CD4-positive, alpha-beta T cell treated with Interleukin-12 subunit alpha and Interleukin-12 subunit beta, for 1 hour (primary cell): ENCODE measurements around the gene XYLT1.

Experiments
- DNase-seq: peaks from one replicate; pipeline ENCODE4 v3.0.0-alpha.2; 2020

XYLT1 gene

GRCh38 chr16:17392857-17393692 lies 77.7 kb downstream of the XYLT1 start:
- DNase-seq = no peak

DNA sequence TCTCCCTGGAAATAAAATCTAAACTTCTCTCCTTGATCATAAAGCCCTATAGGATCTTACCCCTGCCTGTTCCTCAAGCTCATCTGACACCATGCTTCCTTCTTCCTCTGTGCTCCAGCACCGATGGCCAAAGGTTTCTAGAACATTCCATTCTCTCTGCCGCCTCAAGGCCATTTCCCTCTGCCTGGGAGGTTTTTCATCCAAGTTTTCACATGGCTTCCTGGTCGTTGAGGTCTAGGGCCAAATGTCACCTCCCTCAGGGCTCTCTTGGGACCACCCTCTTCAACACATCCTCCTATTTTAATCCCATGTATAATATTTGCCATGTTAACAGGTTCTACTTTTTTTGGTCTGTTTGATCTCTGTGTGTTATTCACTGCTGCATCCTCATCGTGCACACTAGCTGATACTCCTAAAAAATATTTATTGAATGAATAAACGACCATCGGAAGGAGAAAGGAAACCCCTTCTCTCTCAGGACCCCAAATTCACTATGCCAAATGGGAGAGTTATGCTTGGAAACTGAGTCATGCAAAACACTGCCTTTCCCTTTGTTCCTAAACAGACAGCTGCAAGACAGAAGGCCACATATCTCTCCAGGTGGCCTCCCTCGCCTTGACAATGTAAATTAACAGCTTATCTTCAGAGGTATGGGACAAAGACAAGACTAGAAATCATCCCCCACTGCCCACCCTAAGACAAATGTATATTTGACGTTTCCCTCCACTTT lies 78.5 kb downstream of the XYLT1 start:
- no peak for DNase-seq

DNA sequence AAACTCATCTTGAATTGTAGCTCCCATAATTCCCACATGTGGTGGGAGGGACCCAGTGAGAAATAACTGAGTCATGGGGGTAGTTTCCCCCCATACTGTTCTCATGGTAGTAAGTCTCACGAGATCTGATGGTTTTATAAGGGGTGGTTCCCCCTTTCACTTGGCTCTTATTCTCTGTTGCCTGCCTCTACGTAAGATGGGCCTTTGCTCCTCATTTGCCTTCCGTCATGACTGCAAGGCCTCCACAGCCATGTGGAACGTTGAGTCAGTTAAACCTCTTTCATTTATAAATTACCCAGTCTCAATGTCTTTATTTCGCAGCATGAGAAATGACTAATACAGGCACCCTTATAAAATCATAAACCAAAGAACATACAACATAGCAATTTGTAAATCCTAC lies 79.0 kb downstream of the XYLT1 start:
- DNase-seq = no peak

DNA sequence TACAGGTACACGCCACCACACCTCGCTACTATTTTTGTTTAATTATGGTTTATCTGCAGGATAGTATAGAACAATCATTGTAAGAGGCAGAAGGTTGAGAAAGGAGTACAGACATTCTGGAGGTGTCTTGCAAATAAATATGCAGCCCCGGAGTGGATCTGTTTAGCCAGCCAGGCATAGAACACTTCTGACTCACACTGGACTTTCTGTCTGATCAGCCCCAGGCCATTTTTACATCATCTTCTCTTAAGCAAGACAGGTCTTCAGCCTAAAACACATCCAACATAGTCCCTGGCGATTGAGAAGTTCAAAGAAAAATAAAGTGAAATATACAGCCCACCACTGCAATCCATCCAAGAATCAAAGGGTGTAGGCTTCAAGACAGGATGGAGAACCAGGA lies 81.4 kb downstream of the XYLT1 start:
- no peak for DNase-seq

GRCh38 chr16:17387256-17387655 lies 83.5 kb downstream of the XYLT1 start:
- no peak for DNase-seq

DNA sequence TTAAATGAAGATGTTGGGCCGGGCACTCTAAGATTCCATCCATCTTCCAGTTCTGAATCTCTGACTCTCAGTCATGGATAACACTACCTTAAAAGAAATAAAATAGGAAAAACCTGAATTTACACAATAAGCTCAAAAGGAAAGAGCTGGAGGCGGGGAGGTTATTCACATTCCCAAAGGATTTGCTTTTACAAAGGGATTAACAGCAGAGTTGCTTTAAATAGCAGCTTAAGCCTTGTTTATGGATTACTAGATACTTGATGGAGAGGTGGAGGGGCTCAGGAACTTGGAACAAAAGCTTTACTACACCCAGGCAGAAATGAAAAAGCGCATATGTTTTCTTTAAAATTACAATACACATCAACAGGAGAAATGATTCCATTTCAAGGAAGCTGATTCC lies 84.5 kb downstream of the XYLT1 start:
- no peak for DNase-seq

- no peak for DNase-seq
Measured at GRCh38 chr16:17384471-17384870, 86.3 kb downstream of the XYLT1 start.

- no peak for DNase-seq
Measured at GRCh38 chr16:17382949-17383863, 87.6 kb downstream of the XYLT1 start.

DNA sequence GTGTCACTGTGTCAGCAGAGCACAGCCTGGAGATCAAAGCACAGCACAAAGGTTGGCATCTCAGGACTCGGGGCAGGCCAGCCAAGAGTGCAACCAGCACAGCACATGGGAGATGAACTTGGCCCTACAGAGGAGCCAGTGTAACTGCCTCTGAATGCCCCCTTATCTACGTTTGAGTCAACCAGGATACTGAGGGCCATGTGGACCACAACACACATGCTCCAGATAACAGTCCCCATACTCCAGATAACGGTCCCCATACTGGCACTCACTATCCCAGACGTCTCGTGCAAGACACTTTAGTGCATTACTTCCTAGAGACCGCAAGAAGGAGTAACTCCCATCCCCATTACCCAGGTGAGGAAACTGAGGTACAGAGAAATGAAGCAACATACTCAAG lies 88.2 kb downstream of the XYLT1 start:
- no peak for DNase-seq

GRCh38 chr16:17381784-17382183 lies 89.0 kb downstream of the XYLT1 start:
- no peak for DNase-seq

GRCh38 chr16:17380613-17381012 lies 90.1 kb downstream of the XYLT1 start:
- DNase-seq = no peak

DNA sequence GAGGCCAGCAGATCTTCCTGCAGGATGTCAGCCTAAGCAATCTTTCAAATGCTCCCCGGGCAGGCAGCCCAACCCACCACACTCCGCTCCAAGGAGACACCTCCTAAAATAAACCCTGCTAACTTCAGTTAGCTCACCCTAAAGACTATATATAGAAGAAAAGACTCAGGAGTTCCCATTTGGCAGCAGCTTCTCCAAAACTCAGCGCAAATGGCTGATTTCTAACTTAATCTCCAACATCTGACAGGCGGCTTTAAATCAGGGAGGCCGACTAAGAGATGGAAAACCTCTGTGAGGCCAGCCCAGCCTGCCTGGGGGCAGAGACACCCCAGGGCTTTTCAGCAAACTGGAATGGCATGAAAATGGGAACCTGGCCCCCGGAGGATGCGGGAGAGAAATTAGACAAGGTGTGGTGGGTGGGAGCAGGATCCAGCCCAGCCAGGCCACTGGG lies 91.6 kb downstream of the XYLT1 start:
- no peak for DNase-seq

DNA sequence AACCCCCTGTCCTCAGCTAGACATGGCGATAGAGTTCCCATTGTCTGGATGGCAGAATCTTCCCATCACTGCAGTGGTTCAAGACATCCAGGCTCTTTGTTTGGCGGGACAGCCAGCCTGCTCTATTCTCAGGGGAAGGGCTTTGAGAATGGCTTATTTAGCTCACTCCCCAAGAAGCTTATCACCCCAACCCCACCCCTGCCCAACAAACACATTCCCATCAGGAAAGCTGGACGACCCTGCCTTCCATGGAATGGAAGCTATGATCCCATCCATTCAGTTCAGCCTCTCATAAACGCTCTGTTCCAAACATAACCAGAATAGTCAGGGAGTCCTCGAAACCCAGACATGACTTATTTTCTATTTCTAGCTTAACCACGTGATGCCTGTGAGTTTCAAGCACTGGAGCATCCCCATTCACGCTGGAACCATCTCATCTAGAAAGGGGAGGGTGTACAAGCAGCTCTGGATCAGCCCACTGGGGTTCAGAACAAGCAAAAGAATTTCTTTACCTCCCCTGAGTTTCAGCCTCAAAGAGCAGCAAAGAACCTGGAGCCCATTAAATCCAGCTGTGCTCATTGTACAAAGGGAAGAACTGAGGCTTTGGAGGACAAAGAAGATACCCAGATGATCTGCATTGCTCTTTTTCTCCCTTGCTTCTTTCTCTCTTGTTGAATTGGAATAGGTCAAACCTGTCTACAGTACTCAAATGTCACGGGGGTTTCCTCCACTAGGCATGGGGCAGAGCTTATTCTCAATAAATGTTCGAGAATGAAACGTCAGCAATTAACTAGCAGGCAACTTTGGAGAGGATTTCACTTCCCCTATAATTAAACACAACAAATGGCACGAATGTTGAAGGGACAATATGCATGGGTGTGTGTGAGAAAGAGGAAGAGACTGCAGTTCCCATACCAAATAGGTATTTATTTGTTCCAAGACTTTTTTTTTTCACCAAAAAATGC lies 93.1 kb downstream of the XYLT1 start:
- no peak for DNase-seq

DNA sequence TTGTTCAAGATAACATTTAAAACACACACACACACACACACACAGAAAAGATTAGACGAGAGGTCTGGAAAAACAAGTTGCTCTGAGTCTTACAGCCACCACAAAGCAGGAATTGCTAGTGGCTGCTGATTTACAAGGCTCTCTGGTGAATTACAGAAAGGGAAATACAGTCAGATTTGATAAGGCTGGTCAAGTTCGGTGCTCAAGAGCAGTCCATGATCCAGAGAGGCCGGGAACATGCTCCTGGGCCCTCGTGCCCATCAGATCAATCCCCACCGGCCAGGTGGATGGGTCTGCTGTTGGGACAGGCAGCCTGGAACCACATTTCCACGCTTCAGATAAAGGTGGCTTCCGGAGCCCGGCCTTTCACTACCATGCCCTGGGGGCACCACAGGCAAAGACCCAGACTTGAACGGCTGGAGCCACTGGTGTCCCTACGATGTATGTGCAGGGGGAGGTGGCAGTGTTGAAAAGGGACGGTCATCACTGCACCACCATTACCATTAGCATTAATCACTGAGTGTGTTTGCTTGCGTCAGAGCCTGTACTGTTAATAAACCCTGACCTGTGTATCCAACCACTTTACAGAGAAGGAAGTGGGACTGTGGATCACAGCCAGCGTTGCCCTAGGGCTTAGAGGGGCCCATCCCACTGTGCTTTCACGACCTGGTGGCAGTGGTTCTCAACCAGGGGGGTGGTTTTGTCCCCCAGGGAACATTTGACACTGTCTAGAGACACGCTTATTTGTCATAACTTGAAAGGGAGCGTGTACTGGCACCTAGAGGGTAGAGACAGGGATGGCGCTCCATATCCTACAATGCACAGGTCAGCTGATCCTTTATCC lies 95.1 kb downstream of the XYLT1 start:
- DNase-seq = no peak

DNA sequence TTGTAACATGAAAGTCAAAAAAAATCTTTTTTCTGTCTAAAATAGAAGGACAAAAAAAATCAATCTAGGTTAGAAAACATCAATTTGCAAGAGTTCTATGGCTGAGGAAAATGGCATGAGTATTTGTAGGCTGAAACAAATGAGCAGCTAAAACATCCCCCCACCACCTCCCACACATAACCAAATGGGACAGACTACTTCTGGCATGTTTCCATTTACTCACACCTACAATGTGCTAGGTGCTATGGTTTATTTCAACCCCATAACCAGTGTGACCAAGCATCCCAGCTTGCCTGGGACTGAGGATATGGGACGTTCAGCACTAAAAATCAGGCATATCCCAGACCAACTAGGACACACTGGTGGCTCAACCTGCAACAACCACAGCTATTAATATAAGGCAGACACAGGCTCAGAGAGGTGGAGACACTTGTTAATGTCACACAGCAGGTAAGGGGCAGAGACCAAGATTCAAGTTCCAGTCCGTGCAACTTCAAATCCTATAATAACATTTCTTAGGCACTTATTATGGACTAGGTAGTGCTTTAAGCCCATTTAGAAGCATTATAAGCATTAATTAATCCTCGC lies 96.0 kb downstream of the XYLT1 start:
- no peak for DNase-seq

GRCh38 chr16:17373533-17373932 lies 97.2 kb downstream of the XYLT1 start:
- no peak for DNase-seq

- no peak for DNase-seq
Measured at GRCh38 chr16:17372386-17372785, 98.4 kb downstream of the XYLT1 start.

DNA sequence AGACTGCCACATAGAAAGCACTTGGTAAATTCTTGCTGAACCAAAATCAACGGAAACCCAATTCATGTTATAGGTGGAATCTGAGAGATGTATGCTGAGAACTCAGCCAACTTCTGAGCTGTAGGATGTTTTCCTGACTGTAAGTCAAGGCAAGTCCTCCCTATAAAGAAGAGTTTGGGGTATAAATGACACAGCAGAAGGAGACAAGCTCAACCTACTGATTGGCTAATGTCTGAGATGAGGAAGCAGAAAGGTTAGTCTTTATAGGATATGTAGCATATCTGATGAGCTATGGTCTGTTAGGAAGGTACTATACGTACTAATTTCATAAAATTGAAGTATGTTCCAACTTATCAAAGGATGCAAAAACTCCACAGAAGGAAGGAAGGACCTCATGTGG lies 99.5 kb downstream of the XYLT1 start:
- no peak for DNase-seq

DNA sequence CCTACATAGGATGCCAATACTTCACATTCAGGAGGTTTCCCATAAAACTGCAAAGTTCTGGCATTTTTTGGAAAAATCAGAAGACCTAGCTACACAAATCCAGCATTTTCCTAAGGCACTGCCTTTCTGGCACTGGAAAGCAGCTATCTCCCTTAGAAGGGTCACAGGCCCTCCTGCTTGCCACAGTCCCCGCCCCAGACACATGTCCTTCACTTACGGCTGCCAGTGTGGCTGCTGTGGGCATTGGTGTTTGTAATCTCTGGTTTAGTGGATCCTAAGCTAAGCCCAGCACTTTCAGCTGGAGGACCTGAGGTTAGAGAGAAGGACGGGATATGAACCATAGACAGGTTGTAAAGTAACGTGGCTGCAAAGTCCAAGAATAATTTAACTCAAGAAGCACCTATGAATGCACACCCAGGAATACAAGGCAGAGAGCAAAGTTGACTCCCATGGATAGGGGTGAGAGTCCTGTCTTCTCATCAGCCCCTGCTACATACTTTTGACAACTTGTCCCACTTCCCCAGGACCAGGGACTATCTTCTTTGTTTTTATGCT lies 100.0 kb downstream of the XYLT1 start:
- no peak for DNase-seq

DNA sequence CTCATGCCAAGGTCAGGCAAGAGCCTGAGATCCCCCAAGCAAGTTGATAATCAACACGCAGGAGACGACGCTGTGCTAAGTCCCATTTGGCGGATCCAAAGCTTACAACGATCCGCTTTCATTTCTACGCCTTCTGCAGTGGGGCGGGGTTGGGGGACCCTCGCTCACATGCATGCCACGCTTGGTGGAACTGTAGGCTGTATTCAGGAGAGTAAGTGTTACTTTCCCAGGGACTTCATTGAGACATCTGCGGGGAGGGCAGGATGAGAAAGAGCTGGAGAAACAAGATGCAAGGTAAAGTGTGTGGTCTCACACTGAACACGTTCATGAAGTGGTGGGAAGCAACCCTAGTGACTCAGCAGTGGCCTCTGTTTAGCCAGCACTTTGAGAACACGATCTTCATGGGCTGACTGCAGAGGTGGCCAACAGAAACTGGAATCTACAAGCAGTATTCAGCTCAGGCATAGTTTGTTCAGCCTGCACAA lies 100.5 kb downstream of the XYLT1 start:
- DNase-seq = no peak
